Glutamatergic neuron (in vitro differentiated cells): ENCODE measurements around the gene DPCD. TPM values are rescaled to one million over a fixed set of nuclear protein-coding genes. Genes with fewer than 3 reads are reported as not detected.

Experiments used
- DNase-seq: peaks from one replicate; pipeline ENCODE4 v3.0.0; 2022
- H3K27ac Mint-ChIP-seq: one replicate; pipeline ENCODE4 v1.8.0; 2020; ENCODE audit warnings: mild to moderate bottlenecking, mixed read lengths, inconsistent platforms; ENCODE audit not compliant: unreplicated experiment
- H3K27me3 Mint-ChIP-seq: one replicate; pipeline ENCODE4 v1.8.0; 2020; ENCODE audit warnings: mild to moderate bottlenecking, moderate library complexity, mixed read lengths, inconsistent platforms; ENCODE audit not compliant: unreplicated experiment
- H3K36me3 Mint-ChIP-seq: one replicate; pipeline ENCODE4 v1.8.0; 2020; ENCODE audit warnings: mild to moderate bottlenecking, mixed read lengths, inconsistent platforms; ENCODE audit not compliant: unreplicated experiment
- H3K4me1 Mint-ChIP-seq: one replicate; pipeline ENCODE4 v1.8.0; 2020; ENCODE audit warnings: mild to moderate bottlenecking, low read depth, mixed read lengths, inconsistent platforms; ENCODE audit not compliant: unreplicated experiment
- H3K4me3 Mint-ChIP-seq: one replicate; pipeline ENCODE4 v1.8.0; 2020; ENCODE audit warnings: mild to moderate bottlenecking, mixed read lengths, inconsistent platforms; ENCODE audit not compliant: unreplicated experiment
- H3K9me3 Mint-ChIP-seq: one replicate; pipeline ENCODE4 v1.8.0; 2020; ENCODE audit warnings: mild to moderate bottlenecking, moderate library complexity, mixed read lengths, inconsistent platforms; ENCODE audit not compliant: unreplicated experiment
- CTCF ChIP-seq: fragments of 200-600 bp; sonication (generic); IDR thresholded peaks from one replicate; pipeline ENCODE4 v1.5.0; 2021; ENCODE audit not compliant: partially characterized antibody, unreplicated experiment
- total RNA-seq: library from RNA; stranded (reverse); fragmentation: NEBNext Ultra II Directional; extraction: Animal tissue kit (Norgen Biotek cat#: 25700); gene quantifications from one replicate; pipeline ENCODE4 v1.2.1, GENCODE V29; 2021; ENCODE audit not compliant: unreplicated experiment

The DPCD gene
- total RNA-seq, 1 donor from 2014 or later = 10.1 TPM

DNA sequence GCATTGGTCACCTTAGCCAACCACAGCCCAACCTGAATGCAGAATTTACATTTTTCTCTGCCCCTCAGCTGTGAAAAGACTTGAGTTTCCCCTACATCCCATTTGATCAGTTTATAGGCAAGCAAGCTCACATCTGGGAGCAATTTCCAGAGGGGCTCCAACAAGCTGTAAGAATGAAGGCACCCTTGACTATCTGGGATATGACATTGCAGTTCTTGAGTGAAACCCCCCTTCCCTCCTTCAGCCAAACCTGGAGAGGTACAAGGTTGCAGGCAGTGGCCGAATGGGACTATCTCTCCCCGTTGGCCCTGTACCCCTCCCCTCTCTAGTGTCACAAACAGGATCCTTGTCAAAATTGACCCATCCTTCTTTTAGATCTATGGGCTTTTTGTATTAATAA lies 30.6 kb upstream of the DPCD start:
- Mint-ChIP-seq H3K27me3 (peaks cover 7% of the 10 kb centered on the region), H3K4me3 (no peak overlapping the region)

DNA sequence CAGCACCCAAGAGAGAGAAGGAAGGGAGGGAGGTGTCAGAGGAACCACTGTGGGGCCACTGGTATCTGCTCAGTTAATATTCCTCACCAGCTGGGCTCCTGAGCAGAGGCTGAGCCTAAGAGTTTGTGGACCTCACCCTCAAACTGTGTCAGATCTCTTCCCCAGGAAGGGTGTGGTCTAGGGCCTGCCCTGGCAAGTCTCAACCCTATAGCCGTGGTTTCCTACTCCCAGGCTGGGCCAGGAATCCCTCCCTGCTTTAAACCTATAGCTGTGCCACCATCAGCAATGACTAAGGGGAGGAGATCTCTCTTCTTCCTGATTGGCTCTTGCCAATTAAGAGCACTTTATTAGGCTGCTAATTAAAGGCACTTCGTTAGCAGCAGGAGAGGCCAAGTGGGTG lies 29.9 kb upstream of the DPCD start:
- H3K4me3 Mint-ChIP-seq = no peak overlapping the region
- TF ChIP-seq CTCF = no peak
- H3K9me3 Mint-ChIP-seq = peaks cover 6% of the 10 kb centered on the region
- peaks cover 4% of the 10 kb centered on the region for H3K4me1 Mint-ChIP-seq
- H3K36me3 Mint-ChIP-seq = peaks cover 4% of the 10 kb centered on the region
- peaks cover 7% of the 10 kb centered on the region for H3K27me3 Mint-ChIP-seq
- no peak for DNase-seq
- H3K27ac Mint-ChIP-seq = no peak overlapping the region

More for the DNA sequence above, 30.6 kb upstream of the DPCD start:
- Mint-ChIP-seq H3K9me3 (peaks cover 6% of the 10 kb centered on the region), H3K4me1 (peaks cover 4% of the 10 kb centered on the region), H3K27ac (no peak overlapping the region), H3K36me3 (peaks cover 4% of the 10 kb centered on the region)
- TF ChIP-seq CTCF = no peak
- DNase-seq = no peak

DNA sequence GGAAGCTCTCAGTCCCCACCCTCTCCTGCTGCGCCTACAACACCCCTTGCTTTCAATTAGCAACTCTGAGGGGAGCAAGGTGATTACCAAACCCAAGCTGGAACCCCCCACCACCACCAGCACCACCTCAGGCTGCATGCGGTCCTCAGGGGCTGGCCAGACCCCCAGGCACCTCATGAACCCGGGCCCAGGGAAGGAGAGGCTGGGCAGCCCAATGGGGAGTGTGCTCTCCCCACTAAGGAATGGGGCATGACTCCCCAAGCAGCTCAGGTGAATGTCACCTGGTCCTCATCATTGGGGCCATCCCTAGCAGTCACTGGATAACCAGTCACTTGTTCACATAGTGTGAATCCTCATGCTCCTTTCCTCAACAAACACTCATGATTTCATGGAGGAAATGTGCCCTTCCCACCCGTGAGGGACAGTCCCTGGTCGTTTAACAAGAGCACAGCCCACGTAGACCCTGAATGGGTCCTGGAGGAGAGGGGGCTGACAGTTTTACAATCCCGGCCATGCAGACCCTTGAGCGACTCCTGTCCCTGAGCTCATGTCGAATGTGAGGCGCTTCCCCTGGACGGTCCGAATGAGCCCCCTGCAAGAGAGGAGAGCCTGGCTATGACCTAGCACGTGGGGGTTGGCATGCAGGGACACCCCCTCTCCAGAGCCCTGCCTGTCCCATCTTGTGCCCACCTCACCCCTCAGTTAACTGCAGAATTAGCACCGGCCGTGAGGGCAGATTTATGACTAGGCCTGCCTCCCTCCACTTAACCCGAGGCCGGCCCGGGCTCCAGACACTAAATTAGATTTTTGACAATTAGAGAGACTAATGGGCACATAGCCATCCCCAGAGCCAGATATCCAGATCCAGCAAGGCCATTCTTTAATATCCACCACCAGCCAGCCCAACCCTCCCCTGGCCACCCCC lies 29.2 kb upstream of the DPCD start:
- peaks cover 9% of the 10 kb centered on the region for H3K27me3 Mint-ChIP-seq
- DNase-seq = no peak
- peaks cover 4% of the 10 kb centered on the region for H3K4me1 Mint-ChIP-seq
- no peak overlapping the region for H3K27ac Mint-ChIP-seq
- TF ChIP-seq CTCF = no peak
- peaks cover 9% of the 10 kb centered on the region for H3K9me3 Mint-ChIP-seq
- H3K4me3 Mint-ChIP-seq = no peak overlapping the region
- peaks cover 4% of the 10 kb centered on the region for H3K36me3 Mint-ChIP-seq

DNA sequence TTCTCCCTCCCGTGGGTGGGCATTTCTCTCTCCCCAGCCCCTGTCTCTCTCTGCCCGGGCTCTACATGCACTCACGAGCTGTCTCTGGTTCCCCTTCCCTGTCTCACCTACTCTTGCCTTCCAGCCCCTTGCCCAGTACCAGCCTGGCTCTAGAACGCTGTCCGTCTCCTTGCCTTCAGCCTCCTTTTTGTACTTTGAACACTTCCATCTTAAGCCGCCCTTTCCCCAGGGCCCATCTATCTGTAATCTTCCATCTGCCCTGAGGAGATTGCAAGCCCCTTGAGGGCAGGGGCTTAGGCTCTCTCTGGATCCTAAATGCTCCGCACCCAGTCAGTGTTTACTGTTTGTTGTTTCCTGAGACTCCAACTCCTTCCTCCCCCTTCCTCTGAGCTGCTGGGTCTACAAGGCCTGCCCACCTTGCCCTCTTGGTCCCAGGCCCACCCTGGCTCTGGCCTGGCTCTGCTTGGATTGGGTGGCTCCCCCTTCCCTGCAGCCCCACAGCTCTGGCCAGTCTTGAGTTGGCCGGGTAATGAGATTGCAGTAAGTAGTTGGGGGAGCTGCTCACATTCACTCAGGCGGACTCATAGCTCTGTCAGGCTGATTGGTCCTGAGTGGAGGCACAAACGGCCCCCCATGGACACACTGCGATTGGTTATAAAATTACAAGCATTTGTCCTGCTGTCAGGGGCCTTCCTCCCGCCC lies 28.4 kb upstream of the DPCD start:
- peak overlapping the region; percentile 38 for H3K4me3 Mint-ChIP-seq
- no peak for TF ChIP-seq CTCF
- peaks cover 4% of the 10 kb centered on the region for H3K36me3 Mint-ChIP-seq
- peaks cover 9% of the 10 kb centered on the region for H3K27me3 Mint-ChIP-seq
- no peak for DNase-seq
- H3K27ac Mint-ChIP-seq = no peak overlapping the region
- peaks cover 4% of the 10 kb centered on the region for H3K4me1 Mint-ChIP-seq
- peaks cover 9% of the 10 kb centered on the region for H3K9me3 Mint-ChIP-seq
